Panc1 (cell line): ENCODE measurements around the gene PREP.

Experiments used
- POLR2AphosphoS5 ChIP-seq: IDR thresholded peaks from 2 replicates; pipeline ENCODE4 v1.6.1; 2012; ENCODE audit warnings: mild to moderate bottlenecking, low read depth, low read length, moderate library complexity
- REST ChIP-seq, 2 experiments: IDR thresholded peaks; 2 replicates each; pipeline ENCODE4 v1.6.1; 2011 to 2012; ENCODE audit warnings: low read depth in 2 of 2, control low read depth in 1 of 2, low read length in 1 of 2, mild to moderate bottlenecking in 1 of 2, moderate library complexity in 1 of 2; ENCODE audit not compliant: insufficient read depth in 1 of 2
- TCF7L2 ChIP-seq: IDR thresholded peaks from 2 replicates; pipeline ENCODE4 v1.6.1; 2011; ENCODE audit warnings: mild to moderate bottlenecking, low read depth, low read length, inconsistent platforms
- TF ChIP-seq, protein P1 (sequence below): fragments of 450-650 bp; IDR thresholded peaks from 2 replicates; pipeline ENCODE4 v1.5.1; 2017; ENCODE audit warnings: mild to moderate bottlenecking

GRCh38 chr6:105374010-105374420 is 28.9 kb downstream of the PREP start:
- TF ChIP-seq, protein P1, sequence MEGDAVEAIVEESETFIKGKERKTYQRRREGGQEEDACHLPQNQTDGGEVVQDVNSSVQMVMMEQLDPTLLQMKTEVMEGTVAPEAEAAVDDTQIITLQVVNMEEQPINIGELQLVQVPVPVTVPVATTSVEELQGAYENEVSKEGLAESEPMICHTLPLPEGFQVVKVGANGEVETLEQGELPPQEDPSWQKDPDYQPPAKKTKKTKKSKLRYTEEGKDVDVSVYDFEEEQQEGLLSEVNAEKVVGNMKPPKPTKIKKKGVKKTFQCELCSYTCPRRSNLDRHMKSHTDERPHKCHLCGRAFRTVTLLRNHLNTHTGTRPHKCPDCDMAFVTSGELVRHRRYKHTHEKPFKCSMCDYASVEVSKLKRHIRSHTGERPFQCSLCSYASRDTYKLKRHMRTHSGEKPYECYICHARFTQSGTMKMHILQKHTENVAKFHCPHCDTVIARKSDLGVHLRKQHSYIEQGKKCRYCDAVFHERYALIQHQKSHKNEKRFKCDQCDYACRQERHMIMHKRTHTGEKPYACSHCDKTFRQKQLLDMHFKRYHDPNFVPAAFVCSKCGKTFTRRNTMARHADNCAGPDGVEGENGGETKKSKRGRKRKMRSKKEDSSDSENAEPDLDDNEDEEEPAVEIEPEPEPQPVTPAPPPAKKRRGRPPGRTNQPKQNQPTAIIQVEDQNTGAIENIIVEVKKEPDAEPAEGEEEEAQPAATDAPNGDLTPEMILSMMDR, result no peak
- TF ChIP-seq REST (IDR thresholded peaks at IDR 0.05; ENCODE audit: insufficient read depth in 1 of 2, low read depth in 2 of 2, low read length in 1 of 2) (no peak), TCF7L2 (no peak), POLR2AphosphoS5 (no peak)
